Neural cell (in vitro differentiated cells): ENCODE data around the gene LIG3. TPM values are rescaled to one million over a fixed set of nuclear protein-coding genes. Genes with fewer than 3 reads are reported as not detected.

Experiments used
- H2AFZ ChIP-seq: fragments of 200-600, 300-800 bp; sonication (generic), shearing (Covaris generic); 2 replicates; pipeline ENCODE4 v1.6.0; 2014; ENCODE audit warnings: low read depth, mild to moderate bottlenecking, antibody characterized with exemption, low read length, moderate library complexity
- H3F3A ChIP-seq: fragments of 200-600 bp; shearing (Covaris generic); 2 replicates; pipeline ENCODE4 v1.6.1; 2016; ENCODE audit warnings: mild to moderate bottlenecking, moderate library complexity, mixed read lengths, antibody characterized with exemption, low read length; ENCODE audit not compliant: insufficient read depth, poor library complexity, severe bottlenecking
- H3K27ac ChIP-seq: fragments of 200-600, 300-800 bp; sonication (generic), shearing (Covaris generic); 2 replicates; pipeline ENCODE4 v1.5.1; 2014; ENCODE audit warnings: mild to moderate bottlenecking, low read length, moderate library complexity
- H3K27me3 ChIP-seq: fragments of 300-800, 200-600 bp; sonication (generic), shearing (Covaris generic); 2 replicates; pipeline ENCODE4 v1.6.0; 2014; ENCODE audit warnings: mild to moderate bottlenecking, low read depth, low read length, moderate library complexity; ENCODE audit not compliant: insufficient read depth
- H3K36me3 ChIP-seq: fragments of 300-800, 200-600 bp; sonication (generic), shearing (Covaris generic); 2 replicates; pipeline ENCODE4 v1.5.1; 2014; ENCODE audit warnings: mild to moderate bottlenecking, antibody characterized with exemption, low read length, moderate library complexity; ENCODE audit not compliant: insufficient read depth
- H3K4me2 ChIP-seq: fragments of 300-800, 200-600 bp; sonication (generic), shearing (Covaris generic); 2 replicates; pipeline ENCODE4 v1.6.0; 2014; ENCODE audit warnings: mild to moderate bottlenecking, low read length
- H3K4me3 ChIP-seq: fragments of 300-800, 200-600 bp; sonication (generic), shearing (Covaris generic); 2 replicates; pipeline ENCODE4 v1.5.1; 2014; ENCODE audit warnings: mild to moderate bottlenecking, low read length, moderate library complexity
- H3K79me2 ChIP-seq: fragments of 200-600 bp; shearing (Covaris generic); replicated peaks from 2 replicates; pipeline ENCODE4 v1.6.0; 2014; ENCODE audit warnings: mild to moderate bottlenecking, low read length, moderate library complexity; ENCODE audit not compliant: insufficient read depth
- H3K9ac ChIP-seq: fragments of 300-800, 200-600 bp; sonication (generic), shearing (Covaris generic); 2 replicates; pipeline ENCODE4 v1.6.1; 2016; ENCODE audit warnings: mild to moderate bottlenecking, low read length, mixed read lengths
- H3K9me2 ChIP-seq: fragments of 200-600 bp; shearing (Covaris generic); 2 replicates; pipeline ENCODE4 v1.6.1; 2016; ENCODE audit warnings: mild to moderate bottlenecking, low read length, mixed read lengths; ENCODE audit not compliant: insufficient read depth
- H3K9me3 ChIP-seq: fragments of 200-600, 300-800 bp; sonication (generic), shearing (Covaris generic); 2 replicates; pipeline ENCODE4 v1.6.1; 2016; ENCODE audit warnings: mild to moderate bottlenecking, mixed run types, low read length, moderate library complexity, mixed read lengths
- H4K20me1 ChIP-seq: fragments of 200-600 bp; shearing (Covaris generic); 2 replicates; pipeline ENCODE4 v1.6.1; 2016; ENCODE audit warnings: mild to moderate bottlenecking, mixed run types; ENCODE audit not compliant: insufficient read depth
- CTCF ChIP-seq: fragments of 450-650 bp; IDR thresholded peaks from 2 replicates; pipeline ENCODE4 v1.5.1; 2014; ENCODE audit warnings: antibody characterized with exemption, mild to moderate bottlenecking, moderate library complexity; ENCODE audit not compliant: poor library complexity, severe bottlenecking
- EP300 ChIP-seq: fragments of 450-650 bp; conservative IDR thresholded peaks from 2 replicates; pipeline ENCODE4 v1.6.1; 2014; ENCODE audit warnings: antibody characterized with exemption, mild to moderate bottlenecking, moderate library complexity; ENCODE audit not compliant: poor library complexity, severe bottlenecking
- EZH2 ChIP-seq: fragments of 200-600, 300-800 bp; shearing (Covaris generic), sonication (generic); IDR thresholded peaks from 2 replicates; pipeline ENCODE4 v1.6.1; 2014; ENCODE audit warnings: antibody characterized with exemption, low read length, borderline replicate concordance, mild to moderate bottlenecking; ENCODE audit not compliant: insufficient read depth, poor library complexity, severe bottlenecking
- MXI1 ChIP-seq: fragments of 450-650 bp; conservative IDR thresholded peaks from 2 replicates; pipeline ENCODE4 v1.6.1; 2014; ENCODE audit warnings: antibody characterized with exemption, mild to moderate bottlenecking; ENCODE audit not compliant: poor library complexity, severe bottlenecking
- POLR2AphosphoS5 ChIP-seq: IDR thresholded peaks from 2 replicates; pipeline ENCODE4 v1.6.1; 2012
- RAD21 ChIP-seq: fragments of 450-650 bp; conservative IDR thresholded peaks from 2 replicates; pipeline ENCODE4 v1.6.1; 2014; ENCODE audit warnings: antibody characterized with exemption, mild to moderate bottlenecking, moderate library complexity
- REST ChIP-seq: IDR thresholded peaks from 2 replicates; pipeline ENCODE4 v1.6.1; 2012; ENCODE audit warnings: borderline replicate concordance
- SMC3 ChIP-seq: fragments of 450-650 bp; conservative IDR thresholded peaks from 2 replicates; pipeline ENCODE4 v1.6.1; 2014; ENCODE audit warnings: antibody characterized with exemption, mild to moderate bottlenecking, moderate library complexity; ENCODE audit not compliant: poor library complexity
- TAF1 ChIP-seq: IDR thresholded peaks from 2 replicates; pipeline ENCODE4 v1.6.1; 2012; ENCODE audit warnings: low read depth
- polyA plus RNA-seq: library from polyadenylated mRNA; depleted of rRNA; stranded (reverse); fragments of >200 nt; gene quantifications from 2 replicates; pipeline ENCODE4 v1.2.3, GENCODE V29; 2014

The LIG3 gene
- polyA plus RNA-seq, 1 donor from 2014 or later, result 21.8 TPM

- Histone ChIP-seq H3K4me2 (no peak overlapping the region), H3F3A (no peaks in the 10 kb centered on the region), H3K9me2 (no peaks in the 10 kb centered on the region), H3K27me3 (no peaks in the 10 kb centered on the region), H3K9ac (no peak overlapping the region), H3K79me2 (no peaks in the 10 kb centered on the region), H4K20me1 (no peaks in the 10 kb centered on the region), H3K4me3 (no peak overlapping the region), H3K36me3 (no peaks in the 10 kb centered on the region), H2AFZ (no peak overlapping the region), H3K9me3 (no peaks in the 10 kb centered on the region), H3K27ac (no peak overlapping the region)
- TF ChIP-seq CTCF (no peak), SMC3 (no peak), REST (no peak), TAF1 (no peak), RAD21 (no peak), EZH2 (no peak), POLR2AphosphoS5 (no peak)
These were observed 66.5 kb downstream of the LIG3 start for GRCh38 chr17:35046740-35047283.

GRCh38 chr17:35048685-35049379 lies 68.5 kb downstream of the LIG3 start:
- no peaks in the 10 kb centered on the region for H3K79me2 ChIP-seq
- H3K4me2 ChIP-seq, result no peak overlapping the region
- no peaks in the 10 kb centered on the region for H4K20me1 ChIP-seq
- H3K9me3 ChIP-seq, result no peaks in the 10 kb centered on the region
- H3F3A ChIP-seq, result no peaks in the 10 kb centered on the region
- H3K9ac ChIP-seq, result no peak overlapping the region
- TF ChIP-seq MXI1, result no peak
- TF ChIP-seq EP300, result no peak
- no peak for TF ChIP-seq TAF1
- no peak for TF ChIP-seq REST
- TF ChIP-seq EZH2, result no peak
- no peak for TF ChIP-seq SMC3
- TF ChIP-seq RAD21, result no peak
- no peak for TF ChIP-seq POLR2AphosphoS5
- no peak for TF ChIP-seq CTCF
- no peak overlapping the region for H2AFZ ChIP-seq
- no peaks in the 10 kb centered on the region for H3K36me3 ChIP-seq
- no peaks in the 10 kb centered on the region for H3K27me3 ChIP-seq
- no peak overlapping the region for H3K27ac ChIP-seq
- H3K9me2 ChIP-seq, result no peaks in the 10 kb centered on the region
- no peak overlapping the region for H3K4me3 ChIP-seq
